Panc1 (cell line): Measurements from ENCODE around the gene RAPGEF3.

Experiments
- CTCF ChIP-seq: fragments of 450-650 bp; IDR thresholded peaks from 2 replicates; pipeline ENCODE4 v1.5.1; 2017; ENCODE audit warnings: mild to moderate bottlenecking
- POLR2AphosphoS5 ChIP-seq: IDR thresholded peaks from 2 replicates; pipeline ENCODE4 v1.6.1; 2012; ENCODE audit warnings: mild to moderate bottlenecking, low read depth, low read length, moderate library complexity
- REST ChIP-seq, 2 experiments: IDR thresholded peaks; 2 replicates each; pipeline ENCODE4 v1.6.1; 2011 to 2012; ENCODE audit warnings: low read depth in 2 of 2, control low read depth in 1 of 2, low read length in 1 of 2, mild to moderate bottlenecking in 1 of 2, moderate library complexity in 1 of 2; ENCODE audit not compliant: insufficient read depth in 1 of 2

GRCh38 chr12:47787596-47788319 lies 29.1 kb upstream of the RAPGEF3 start:
- TF ChIP-seq REST (IDR thresholded peaks at IDR 0.05; ENCODE audit: insufficient read depth in 1 of 2, low read depth in 2 of 2, low read length in 1 of 2) (no peak), CTCF (no peak), POLR2AphosphoS5 (no peak)
